IPS-18a (cell line): ENCODE results near the gene CDH23.

Experiments
- H3K27ac ChIP-seq: one replicate; pipeline ENCODE4 v1.5.1; 2013; ENCODE audit warnings: low read length
- H3K27me3 ChIP-seq: one replicate; pipeline ENCODE4 v1.6.1; 2013; ENCODE audit warnings: mild to moderate bottlenecking, low read length; ENCODE audit not compliant: control insufficient read depth, insufficient read depth
- H3K36me3 ChIP-seq: one replicate; pipeline ENCODE4 v1.6.1; 2013; ENCODE audit warnings: low read depth, low read length; ENCODE audit not compliant: control insufficient read depth
- H3K4me1 ChIP-seq: one replicate; pipeline ENCODE4 v1.6.1; 2013; ENCODE audit warnings: low read depth, low read length; ENCODE audit not compliant: control insufficient read depth
- H3K4me3 ChIP-seq: one replicate; pipeline ENCODE4 v1.5.1; 2013; ENCODE audit warnings: low read length
- H3K9ac ChIP-seq: one replicate; pipeline ENCODE4 v1.6.1; 2013; ENCODE audit warnings: mild to moderate bottlenecking, low read length, moderate library complexity
- H3K9me3 ChIP-seq: one replicate; pipeline ENCODE4 v1.6.1; 2013; ENCODE audit warnings: low read depth, low read length; ENCODE audit not compliant: control insufficient read depth

CDH23 gene

GRCh38 chr10:71383972-71384687 is 12.6 kb upstream of the CDH23 start:
- H3K4me1 ChIP-seq = no peaks in the 10 kb centered on the region
- no peaks in the 10 kb centered on the region for H3K9me3 ChIP-seq
- H3K36me3 ChIP-seq = no peaks in the 10 kb centered on the region
- H3K27me3 ChIP-seq = no peaks in the 10 kb centered on the region
- no peak overlapping the region for H3K27ac ChIP-seq
- H3K4me3 ChIP-seq = no peak overlapping the region
- H3K9ac ChIP-seq = no peak overlapping the region

GRCh38 chr10:71388171-71388570 is 8.5 kb upstream of the CDH23 start:
- no peaks in the 10 kb centered on the region for H3K27me3 ChIP-seq
- no peak overlapping the region for H3K9ac ChIP-seq
- H3K4me3 ChIP-seq = no peak overlapping the region
- no peak overlapping the region for H3K27ac ChIP-seq
- no peaks in the 10 kb centered on the region for H3K36me3 ChIP-seq
- no peaks in the 10 kb centered on the region for H3K9me3 ChIP-seq
- no peaks in the 10 kb centered on the region for H3K4me1 ChIP-seq

GRCh38 chr10:71388583-71389310 is 8.0 kb upstream of the CDH23 start:
- Histone ChIP-seq H3K9me3 (no peaks in the 10 kb centered on the region), H3K4me3 (no peak overlapping the region), H3K36me3 (no peaks in the 10 kb centered on the region), H3K9ac (no peak overlapping the region), H3K27me3 (no peaks in the 10 kb centered on the region), H3K27ac (no peak overlapping the region), H3K4me1 (no peaks in the 10 kb centered on the region)

DNA sequence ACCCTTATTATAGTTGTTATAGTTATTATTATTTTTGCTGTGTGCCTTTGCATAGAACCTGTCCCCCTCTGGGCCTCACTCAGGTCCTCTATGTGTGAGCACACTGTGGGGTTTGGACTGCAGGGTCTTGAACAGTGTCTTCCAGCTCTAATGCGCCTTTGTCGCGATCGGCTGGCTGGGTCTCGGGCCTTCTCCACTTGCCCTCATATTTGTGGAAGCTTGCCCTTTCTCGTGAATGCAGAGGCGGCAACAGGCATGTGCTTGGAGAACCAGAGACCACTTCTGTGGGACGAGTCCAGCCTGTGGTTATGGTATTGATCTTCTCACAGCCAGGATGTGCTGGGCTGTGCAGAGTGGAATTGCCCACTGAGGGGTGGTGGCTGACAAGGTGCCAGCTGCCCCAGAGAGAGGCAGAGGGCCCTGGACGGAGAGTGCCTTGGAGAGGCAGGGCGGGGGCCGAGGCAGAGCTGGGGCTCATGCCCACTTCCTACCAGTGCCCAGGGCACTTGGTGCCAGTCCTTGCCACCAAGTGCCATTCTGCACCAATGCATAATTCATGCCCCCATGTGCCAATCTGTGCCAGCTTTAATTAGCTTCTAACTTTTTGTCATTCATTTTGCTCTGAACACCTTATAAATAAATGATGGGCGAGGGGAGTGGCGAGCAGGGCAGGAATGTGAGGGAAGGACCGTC is 6.8 kb upstream of the CDH23 start:
- Histone ChIP-seq H3K27me3 (peaks cover under 1% of the 10 kb centered on the region), H3K9ac (no peak overlapping the region), H3K4me3 (no peak overlapping the region), H3K36me3 (no peaks in the 10 kb centered on the region), H3K4me1 (no peaks in the 10 kb centered on the region), H3K9me3 (no peaks in the 10 kb centered on the region), H3K27ac (no peak overlapping the region)

DNA sequence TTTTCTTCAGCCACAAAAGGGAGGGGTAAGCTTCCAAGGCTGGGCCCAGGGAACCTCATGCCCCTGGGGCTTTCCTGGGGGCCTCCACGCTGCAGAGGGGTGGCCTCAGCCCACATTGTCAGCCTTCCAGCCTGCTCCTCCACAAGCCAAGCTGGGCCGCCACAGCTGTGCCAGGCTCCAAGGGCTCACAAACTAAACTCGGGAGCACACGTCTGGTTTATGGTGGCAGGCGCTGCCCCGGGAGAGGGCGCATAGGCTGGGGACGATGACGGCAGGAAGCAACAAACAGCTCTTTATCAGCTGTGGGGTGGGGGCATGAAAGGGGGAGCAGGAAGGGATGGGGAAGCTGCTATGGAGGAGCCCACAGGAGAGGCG is 6.3 kb upstream of the CDH23 start:
- no peak overlapping the region for H3K27ac ChIP-seq
- no peaks in the 10 kb centered on the region for H3K4me1 ChIP-seq
- no peaks in the 10 kb centered on the region for H3K9me3 ChIP-seq
- H3K9ac ChIP-seq = no peak overlapping the region
- peaks cover 6% of the 10 kb centered on the region for H3K27me3 ChIP-seq
- H3K4me3 ChIP-seq = no peak overlapping the region
- no peaks in the 10 kb centered on the region for H3K36me3 ChIP-seq

DNA sequence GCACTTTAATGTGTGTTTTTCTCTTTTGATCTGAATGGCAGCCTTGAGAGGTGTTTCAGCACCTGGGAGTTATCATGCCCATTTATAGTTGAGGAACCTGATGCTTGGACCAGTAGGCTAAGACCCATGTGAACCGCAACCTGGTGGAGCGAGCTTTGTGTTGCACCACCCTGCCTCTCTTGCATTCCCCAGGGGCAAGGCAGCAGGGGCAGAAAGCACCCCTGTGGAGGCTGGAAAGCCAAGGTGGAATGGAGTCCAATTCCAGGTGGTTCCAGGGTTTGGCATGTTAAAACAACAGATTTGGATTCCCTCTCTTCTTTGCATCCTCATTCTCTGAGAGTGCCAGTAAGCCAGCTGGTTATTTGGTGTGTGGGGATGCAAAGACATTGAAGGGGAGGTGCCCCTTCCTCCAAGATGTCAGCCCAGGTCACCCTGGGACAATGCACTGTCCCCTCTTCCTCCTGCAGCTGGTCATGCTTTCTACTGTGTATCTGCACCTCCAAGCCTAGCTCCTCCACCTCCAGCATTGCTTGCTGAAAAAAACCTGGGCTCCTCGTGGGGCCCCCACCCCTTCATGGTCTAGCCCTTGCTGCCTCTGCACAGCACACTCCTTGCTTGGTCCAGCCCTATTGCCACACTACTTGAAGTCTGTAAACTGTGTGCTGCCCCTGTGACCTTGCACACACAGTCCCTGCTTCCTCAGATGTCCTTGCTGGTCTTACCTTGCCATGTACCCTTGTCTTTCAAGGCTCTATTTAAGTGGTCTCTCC is 5.6 kb upstream of the CDH23 start:
- Histone ChIP-seq H3K9ac (no peak overlapping the region), H3K9me3 (no peaks in the 10 kb centered on the region), H3K36me3 (no peaks in the 10 kb centered on the region), H3K4me3 (no peak overlapping the region), H3K27ac (no peak overlapping the region), H3K4me1 (no peaks in the 10 kb centered on the region), H3K27me3 (peaks cover 12% of the 10 kb centered on the region)

DNA sequence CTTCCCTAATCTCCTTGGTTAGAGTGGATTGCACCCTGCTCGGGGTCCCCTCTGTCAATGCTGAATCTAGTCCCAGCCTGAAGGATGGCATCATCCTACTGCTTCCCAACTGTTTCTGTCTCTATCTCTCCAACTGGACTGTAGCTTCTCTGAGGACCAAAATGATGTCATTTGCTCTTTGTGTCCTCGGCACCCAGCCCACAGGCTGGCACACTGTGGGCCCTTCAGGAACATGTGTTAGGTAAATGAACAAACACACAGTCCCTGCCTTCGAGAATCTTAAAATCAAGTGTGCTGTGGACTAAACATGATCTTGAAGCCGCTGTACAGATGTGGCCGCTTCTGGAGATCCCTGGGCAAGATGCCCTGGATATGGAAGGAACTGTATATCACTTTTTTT is 5.0 kb upstream of the CDH23 start:
- H3K27me3 ChIP-seq = peaks cover 12% of the 10 kb centered on the region
- H3K4me3 ChIP-seq = no peak overlapping the region
- H3K9ac ChIP-seq = no peak overlapping the region
- H3K36me3 ChIP-seq = no peaks in the 10 kb centered on the region
- no peak overlapping the region for H3K27ac ChIP-seq
- H3K4me1 ChIP-seq = no peaks in the 10 kb centered on the region
- H3K9me3 ChIP-seq = no peaks in the 10 kb centered on the region

DNA sequence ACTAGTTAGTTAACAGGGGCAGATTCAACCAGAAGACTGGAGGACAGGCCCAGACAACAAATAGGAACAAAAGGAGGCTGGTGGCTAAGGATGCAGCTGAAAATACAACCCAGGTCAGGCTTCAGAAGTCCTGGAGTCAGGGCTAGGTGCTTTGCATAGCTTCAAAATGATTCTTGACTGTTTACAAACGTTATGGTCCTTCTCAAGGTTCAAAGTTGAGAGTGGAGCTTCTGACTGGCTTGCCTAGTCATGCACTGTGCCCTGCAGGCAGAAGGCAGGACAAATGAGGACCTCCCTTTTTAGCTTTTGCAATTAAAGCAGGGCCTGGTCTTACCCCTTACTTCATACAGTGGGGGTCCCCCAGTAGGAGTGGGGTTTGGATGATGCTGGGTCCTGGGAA is 4.4 kb upstream of the CDH23 start:
- H3K4me1 ChIP-seq = no peaks in the 10 kb centered on the region
- H3K9ac ChIP-seq = no peak overlapping the region
- no peaks in the 10 kb centered on the region for H3K9me3 ChIP-seq
- H3K36me3 ChIP-seq = no peaks in the 10 kb centered on the region
- H3K27ac ChIP-seq = no peak overlapping the region
- H3K4me3 ChIP-seq = no peak overlapping the region
- peaks cover 15% of the 10 kb centered on the region for H3K27me3 ChIP-seq

DNA sequence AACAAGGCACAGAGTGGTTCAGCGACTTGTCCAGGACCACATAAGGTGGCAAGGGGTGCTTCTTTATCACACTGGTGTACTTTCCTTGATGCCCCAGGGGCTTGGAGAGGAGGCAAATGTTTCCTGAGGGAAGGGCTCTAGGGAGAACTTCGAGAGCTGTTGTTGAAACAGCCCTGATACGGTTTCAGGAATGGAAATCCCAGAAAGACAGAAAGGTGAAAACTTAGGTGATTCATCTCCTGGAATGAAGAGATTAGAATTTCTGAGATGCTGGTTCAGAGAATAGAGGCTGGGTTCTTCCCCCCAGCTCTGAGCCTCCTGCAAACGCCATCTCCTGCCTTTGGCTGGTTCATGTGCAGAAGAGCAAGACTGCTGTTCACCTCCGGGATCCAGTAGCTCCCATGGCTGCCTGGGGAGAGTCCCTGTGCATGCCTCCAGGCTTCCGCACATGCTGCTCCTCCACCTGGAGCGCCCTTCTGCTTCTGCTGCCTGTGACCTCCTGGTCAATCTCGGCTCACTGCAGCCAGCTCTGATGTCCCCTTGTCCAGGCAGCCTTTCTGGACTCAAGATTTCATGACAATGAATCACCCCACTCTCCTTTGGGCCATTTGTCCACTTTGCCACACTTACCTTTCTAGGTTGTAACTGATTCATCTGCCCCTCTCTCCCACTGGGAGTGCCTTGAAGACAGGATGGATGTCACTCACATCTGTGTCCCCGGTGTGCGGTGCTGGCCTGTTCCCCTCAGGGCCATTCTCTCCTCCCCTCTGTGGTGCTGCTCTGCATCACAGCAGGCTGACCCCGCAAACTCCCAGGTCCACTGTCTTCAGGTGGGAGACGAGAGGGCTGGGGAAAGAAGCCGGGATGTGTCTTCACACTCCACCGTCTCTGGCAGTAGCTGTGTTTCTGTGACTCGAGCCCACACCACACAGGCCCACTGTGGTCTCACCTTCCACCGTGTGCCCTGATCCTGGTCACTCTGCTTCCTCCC is 3.6 kb upstream of the CDH23 start:
- Histone ChIP-seq H3K36me3 (no peaks in the 10 kb centered on the region), H3K9me3 (no peaks in the 10 kb centered on the region), H3K27me3 (peaks cover 23% of the 10 kb centered on the region), H3K9ac (no peak overlapping the region), H3K4me3 (no peak overlapping the region), H3K27ac (no peak overlapping the region), H3K4me1 (no peaks in the 10 kb centered on the region)

DNA sequence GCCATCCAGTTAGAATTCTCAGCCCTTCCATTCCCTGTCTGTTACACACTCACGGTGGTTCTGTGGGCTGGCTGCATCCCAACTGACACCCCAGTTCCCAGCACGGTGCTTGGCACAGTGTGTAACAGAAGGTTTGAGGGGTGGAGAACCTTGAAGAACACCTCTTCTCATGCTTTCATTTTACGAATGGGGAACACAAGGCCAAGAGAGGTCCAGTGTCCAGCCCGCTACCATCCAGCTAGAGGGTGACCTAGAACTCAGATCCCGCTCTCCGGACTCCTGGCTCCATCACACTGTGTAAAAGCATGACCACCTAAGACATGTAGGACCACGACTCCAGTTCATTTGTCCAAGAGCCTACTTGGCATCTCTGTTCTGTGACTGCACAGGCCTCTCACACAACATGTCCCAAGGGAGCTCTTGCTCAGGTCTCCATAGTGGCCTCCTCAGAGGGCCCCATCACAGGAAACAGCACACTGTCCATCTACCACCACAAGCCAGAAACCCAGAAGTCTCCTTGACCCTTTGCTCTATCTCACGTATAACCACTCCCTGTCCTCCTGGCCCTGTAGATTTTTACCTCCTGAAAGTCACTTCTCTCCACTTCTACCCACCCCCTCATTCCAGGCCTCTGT is 2.8 kb upstream of the CDH23 start:
- Histone ChIP-seq H3K4me1 (no peaks in the 10 kb centered on the region), H3K9ac (no peak overlapping the region), H3K9me3 (no peaks in the 10 kb centered on the region), H3K36me3 (no peaks in the 10 kb centered on the region), H3K27ac (no peak overlapping the region), H3K4me3 (no peak overlapping the region), H3K27me3 (peaks cover 32% of the 10 kb centered on the region)
